IMR-90 (cell line): ENCODE measurements around the gene AP4B1. TPM values are rescaled to one million over a fixed set of nuclear protein-coding genes. Genes with fewer than 3 reads are reported as not detected.
A peak's percentile ranks its signal among the peaks of the same experiment; 100 is the strongest.

ENCODE experiments used
- ATAC-seq: fragments of 200-7000 bp; cut with Tn5 transposase; 2 replicates; pipeline ENCODE4 v1.9.1; 2020; ENCODE audit warnings: low read depth, mild to moderate bottlenecking, moderate library complexity
- BruUV-seq: library from RNA; stranded (reverse); fragments of 400-500 nt; replicated peaks from 2 replicates; lab custom pipeline; 2021; lab: Mats Ljungman, UMichigan
- CTCF ChIA-PET: fragments of 300-600 bp; formaldehyde crosslinking; extraction: SDS; loops from one replicate; lab custom pipeline; 2021; ENCODE audit warnings: antibody characterized with exemption; lab: Yijun Ruan, JAX
- POLR2A ChIA-PET: fragments of 300-600 bp; sonication (Branson Sonifier 250); formaldehyde crosslinking; loops from one replicate; lab custom pipeline; 2022; ENCODE audit warnings: antibody characterized with exemption; ENCODE audit not compliant: unreplicated experiment; lab: Charles Lee
- DNase-seq: peaks from one replicate; pipeline ENCODE4 v3.0.0; 2013
- H2AFZ ChIP-seq: replicated peaks from 2 replicates; pipeline ENCODE3; 2013; ENCODE audit warnings: low read length, mild to moderate bottlenecking; ENCODE audit not compliant: poor library complexity
- H2AK5ac ChIP-seq: 2 replicates; pipeline ENCODE4 v1.6.1; 2013; ENCODE audit warnings: low read depth, low read length, inconsistent platforms
- H2AK9ac ChIP-seq: replicated peaks from 2 replicates; pipeline ENCODE3; 2013; ENCODE audit warnings: mild to moderate bottlenecking, low read depth, low read length, moderate library complexity; ENCODE audit not compliant: poor library complexity
- H2BK120ac ChIP-seq: 2 replicates; pipeline ENCODE4 v1.6.1; 2013; ENCODE audit warnings: low read depth, low read length, inconsistent platforms
- H2BK15ac ChIP-seq: 3 replicates; pipeline ENCODE4 v1.6.1; 2013; ENCODE audit warnings: low read depth, low read length, inconsistent platforms
- H2BK20ac ChIP-seq: 2 replicates; pipeline ENCODE4 v1.6.1; 2013; ENCODE audit warnings: low read depth, mild to moderate bottlenecking, inconsistent platforms, low read length, moderate library complexity
- H2BK5ac ChIP-seq: 2 replicates; pipeline ENCODE4 v1.6.1; 2013; ENCODE audit warnings: mild to moderate bottlenecking, low read depth, low read length, inconsistent platforms; ENCODE audit not compliant: poor library complexity, severe bottlenecking
- H3K14ac ChIP-seq: replicated peaks from 2 replicates; pipeline ENCODE4 v1.6.1; 2013; ENCODE audit warnings: low read depth, low read length, inconsistent platforms
- H3K18ac ChIP-seq: 2 replicates; pipeline ENCODE4 v1.6.1; 2013; ENCODE audit warnings: low read depth, low read length, control low read depth
- H3K23ac ChIP-seq: 2 replicates; pipeline ENCODE4 v1.6.1; 2013; ENCODE audit warnings: low read depth, low read length, inconsistent platforms
- H3K27ac ChIP-seq: 2 replicates; pipeline ENCODE4 v1.5.1; 2013; ENCODE audit warnings: mild to moderate bottlenecking, control low read depth, low read length; ENCODE audit not compliant: insufficient read depth
- H3K27me3 ChIP-seq: 2 replicates; pipeline ENCODE4 v1.6.1; 2013; ENCODE audit warnings: low read length; ENCODE audit not compliant: control insufficient read depth, insufficient read depth
- H3K36me3 ChIP-seq: 2 replicates; pipeline ENCODE4 v1.6.1; 2013; ENCODE audit warnings: low read length, mixed read lengths; ENCODE audit not compliant: control insufficient read depth, insufficient read depth
- H3K4ac ChIP-seq: 2 replicates; pipeline ENCODE4 v1.6.1; 2013; ENCODE audit warnings: low read depth, low read length, inconsistent platforms
- H3K4me1 ChIP-seq: 2 replicates; pipeline ENCODE4 v1.6.1; 2013; ENCODE audit warnings: low read length, mixed read lengths; ENCODE audit not compliant: control insufficient read depth, insufficient read depth
- H3K4me2 ChIP-seq: 2 replicates; pipeline ENCODE4 v1.6.1; 2013; ENCODE audit warnings: low read depth, mild to moderate bottlenecking, control low read depth, low read length, moderate library complexity
- H3K4me3 ChIP-seq: 2 replicates; pipeline ENCODE4 v1.5.1; 2013; ENCODE audit warnings: low read depth, mild to moderate bottlenecking, control low read depth, low read length, moderate library complexity; ENCODE audit not compliant: insufficient read depth
- H3K56ac ChIP-seq: 2 replicates; pipeline ENCODE4 v1.6.1; 2013; ENCODE audit warnings: low read length, inconsistent platforms; ENCODE audit not compliant: insufficient read depth; ENCODE audit errors: extremely low read depth
- H3K79me1 ChIP-seq, 2 experiments: 2 replicates each; pipeline ENCODE4 v1.6.1; 2013; ENCODE audit warnings: low read length in 2 of 2, inconsistent platforms in 1 of 2, low read depth in 1 of 2
- H3K9ac ChIP-seq: 2 replicates; pipeline ENCODE4 v1.6.1; 2013; ENCODE audit warnings: low read depth, low read length, control low read depth
- H3K9me1 ChIP-seq: 2 replicates; pipeline ENCODE4 v1.6.1; 2013; ENCODE audit warnings: low read length, inconsistent platforms; ENCODE audit not compliant: insufficient read depth
- H3K9me3 ChIP-seq: 2 replicates; pipeline ENCODE4 v1.6.1; 2013; ENCODE audit warnings: low read length; ENCODE audit not compliant: control insufficient read depth, insufficient read depth
- H4K20me1 ChIP-seq: 2 replicates; pipeline ENCODE4 v1.6.1; 2013; ENCODE audit warnings: low read length, inconsistent platforms; ENCODE audit not compliant: insufficient read depth
- H4K5ac ChIP-seq: 2 replicates; pipeline ENCODE4 v1.6.1; 2013; ENCODE audit warnings: mild to moderate bottlenecking, low read depth, low read length, control low read depth
- H4K8ac ChIP-seq, 2 experiments: 2 replicates each; pipeline ENCODE4 v1.6.1; 2013; ENCODE audit warnings: low read depth in 2 of 2, low read length in 2 of 2, control low read depth in 1 of 2, inconsistent platforms in 1 of 2
- H4K91ac ChIP-seq: 2 replicates; pipeline ENCODE4 v1.6.1; 2013; ENCODE audit warnings: low read depth, low read length, inconsistent platforms; ENCODE audit not compliant: insufficient read depth
- MAZ ChIP-seq: IDR thresholded peaks from 2 replicates; pipeline ENCODE4 v1.6.1; 2012; ENCODE audit warnings: low read depth, mild to moderate bottlenecking, low read length, improper control_type of control experiment, moderate library complexity, borderline replicate concordance
- POLR2A ChIP-seq: IDR thresholded peaks from 2 replicates; pipeline ENCODE4 v1.6.1; 2012; ENCODE audit warnings: mild to moderate bottlenecking, low read depth, low read length
- WGBS, 2 experiments: methylation state at CpG; one replicate each; pipeline versions ENCODE4 v1.1.5 to v1.1.7; 2013; ENCODE audit warnings: missing lambda C conversion rate in 2 of 2; ENCODE audit not compliant: insufficient read length in 1 of 2; ENCODE audit errors: extremely low coverage in 2 of 2; 5-methylcytosine and 5-hydroxymethylcytosine counted together
- dilution Hi-C: fragments of 300-500 bp; cut with HindIII; formaldehyde crosslinking; loops from one replicate; pipeline ENCODE4 v1.14.3; 2018; ENCODE audit warnings: low sequenced_read_pairs; ENCODE audit not compliant: unreplicated experiment
- in situ Hi-C: fragments of 300-500 bp; cut with MboI; formaldehyde crosslinking; loops from 3 replicates; pipeline ENCODE4 v1.14.3; 2019; ENCODE audit warnings: low sequenced_read_pairs, inconsistent platforms, mixed read lengths
- intact Hi-C: fragments of 100-400 bp; cut with micrococcal nuclease; formaldehyde crosslinking; loops from 2 replicates; pipeline ENCODE4 v1.10.0; 2022
- polyA plus RNA-seq, 3 experiments: library from polyadenylated mRNA; depleted of rRNA; stranded (reverse); fragments of >200 nt; gene quantifications; 2 replicates each; pipeline ENCODE4 v1.2.3, GENCODE V29; 2012; ENCODE audit warnings: low replicate concordance in 1 of 3
- total RNA-seq: library from RNA; depleted of rRNA; stranded (reverse); fragments of >200 nt; gene quantifications from 2 replicates; pipeline ENCODE4 v1.2.3, GENCODE V29; 2012

Gene AP4B1
- total and polyA plus RNA-seq, 2 of the 4 experiments (the other 2 are of a cell fraction), result 15.6 to 18.1 TPM

- Histone ChIP-seq H3K4me1 (no peaks in the 10 kb centered on the region), H3K18ac (peak overlapping the region; percentile 29), H3K4me3 (peak overlapping the region; percentile 96), H2BK15ac (0 out of 3 replicates have a peak overlapping the region, but pooled peaks have one; percentile 47), H2BK120ac (no peak overlapping the region), H4K20me1 (peaks cover 44% of the 10 kb centered on the region), H2AFZ (peak overlapping the region; percentile 99), H3K9ac (peak overlapping the region; percentile 88), H3K27ac (peak overlapping the region; percentile 84), H4K91ac (0 out of 2 replicates have a peak overlapping the region, but pooled peaks have one; percentile 1), H3K56ac (peak overlapping the region; percentile 39; the same call in 1 of the 2 replicates), H3K79me1 (peaks cover 0 to 39% of the 10 kb centered on the region in 2 experiments; a peak in 2 of 4 replicates), H3K27me3 (no peaks in the 10 kb centered on the region), H3K4ac (peak overlapping the region; percentile 86), H3K23ac (peak overlapping the region; percentile 86), H2BK5ac (peak overlapping the region; percentile 67), H2AK9ac (peak overlapping the region; percentile 78), H3K9me3 (no peaks in the 10 kb centered on the region), H3K14ac (peak overlapping the region; percentile 85), H2BK20ac (no peak overlapping the region), H3K4me2 (peak overlapping the region; percentile 98), H3K36me3 (no peaks in the 10 kb centered on the region), H2AK5ac (peak overlapping the region; percentile 89; the same call in 1 of the 2 replicates), H4K8ac (peak overlapping the region in 1 of 2 experiments; percentile 14; a peak in 1 of 4 replicates), H3K9me1 (peaks cover 5% of the 10 kb centered on the region; the same call in 1 of the 2 replicates), H4K5ac (peak overlapping the region; percentile 28; the same call in 1 of the 2 replicates)
- ATAC-seq (peak; percentile 50), DNase-seq (peak; percentile 17)
- POLR2A ChIA-PET, result interaction anchor here (0.6 to 1.9 kb wide), 3 partner anchors 19 to 1476 kb away, joined by 3 to 9 read pairs (median 4); partner anchors contain the start of genes AP4B1 and DCLRE1B
- in situ Hi-C loops, result no loop called here
- TF ChIP-seq POLR2A (peak; percentile 70; the same call in 1 of the 2 replicates), MAZ (no peak)
- BruUV-seq, result no TSS peak
- dilution Hi-C loops, result no loop called here
- intact Hi-C loops, result loop anchor here (1.0 to 10.0 kb wide), 4 partner anchors 17 to 785 kb away; partner anchors contain the start of gene DCLRE1B
- WGBS, 2 experiments, result 1% methylated on average over 24 of the region's 64 CpGs; no CpG with 5 or more reads in 1 of the 2 experiments
- CTCF ChIA-PET, result interaction anchor here (0.8 to 2.2 kb wide), 3 partner anchors 25 to 94 kb away, joined by 3 to 6 read pairs (median 3); partner anchors contain the start of genes AP4B1 and DCLRE1B
These were observed 25.3 kb upstream of the AP4B1 start for GRCh38 chr1:113929750-113930498.
